ENCODE measurements around the gene KRT2.

DNA sequence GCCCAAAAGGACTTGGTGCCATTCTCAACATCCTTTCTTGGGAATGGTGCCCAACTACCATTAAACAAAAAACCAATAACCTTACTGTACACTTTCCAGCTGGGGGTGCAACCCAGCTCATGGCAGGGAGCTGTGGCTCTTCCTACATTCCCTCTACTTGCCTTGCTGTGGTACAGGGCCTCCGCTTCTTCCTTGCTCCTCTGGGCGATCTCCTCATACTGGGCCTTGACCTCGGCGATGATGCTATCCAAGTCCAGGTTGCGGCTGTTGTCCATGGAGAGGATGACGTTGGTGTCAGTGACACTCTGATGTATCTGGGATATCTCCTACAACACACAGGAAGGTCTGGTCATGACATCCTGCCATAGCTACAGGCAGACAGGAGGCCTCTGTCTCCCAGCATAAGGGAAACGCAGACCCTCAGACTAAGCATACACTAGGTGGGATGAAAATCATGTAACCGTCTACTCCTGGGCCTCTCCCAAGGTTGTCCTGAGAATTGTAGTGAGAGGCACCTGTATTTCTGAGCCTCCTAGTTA, 3.9 kb downstream of the KRT2 start:
- TF ChIP-seq, protein P1, sequence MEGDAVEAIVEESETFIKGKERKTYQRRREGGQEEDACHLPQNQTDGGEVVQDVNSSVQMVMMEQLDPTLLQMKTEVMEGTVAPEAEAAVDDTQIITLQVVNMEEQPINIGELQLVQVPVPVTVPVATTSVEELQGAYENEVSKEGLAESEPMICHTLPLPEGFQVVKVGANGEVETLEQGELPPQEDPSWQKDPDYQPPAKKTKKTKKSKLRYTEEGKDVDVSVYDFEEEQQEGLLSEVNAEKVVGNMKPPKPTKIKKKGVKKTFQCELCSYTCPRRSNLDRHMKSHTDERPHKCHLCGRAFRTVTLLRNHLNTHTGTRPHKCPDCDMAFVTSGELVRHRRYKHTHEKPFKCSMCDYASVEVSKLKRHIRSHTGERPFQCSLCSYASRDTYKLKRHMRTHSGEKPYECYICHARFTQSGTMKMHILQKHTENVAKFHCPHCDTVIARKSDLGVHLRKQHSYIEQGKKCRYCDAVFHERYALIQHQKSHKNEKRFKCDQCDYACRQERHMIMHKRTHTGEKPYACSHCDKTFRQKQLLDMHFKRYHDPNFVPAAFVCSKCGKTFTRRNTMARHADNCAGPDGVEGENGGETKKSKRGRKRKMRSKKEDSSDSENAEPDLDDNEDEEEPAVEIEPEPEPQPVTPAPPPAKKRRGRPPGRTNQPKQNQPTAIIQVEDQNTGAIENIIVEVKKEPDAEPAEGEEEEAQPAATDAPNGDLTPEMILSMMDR (IDR thresholded peaks at IDR 0.05): no peak
- no peak for TF ChIP-seq EZH2 (IDR thresholded peaks at IDR 0.05; ENCODE audit: borderline replicate concordance, insufficient read depth, low read depth, low read length, poor library complexity, severe bottlenecking)

All from B cell (primary cell).